HEK293 (cell line): ENCODE data around the gene DCAKD.

Experiments used
- BCL11A ChIP-seq: fragments of 450-650 bp; formaldehyde crosslinking; IDR thresholded peaks from 2 replicates; pipeline ENCODE4 v1.5.1; 2016; ENCODE audit warnings: low read depth, missing biosample characterization, missing genetic modification characterization
- BCL11B ChIP-seq: fragments of 450-650 bp; formaldehyde crosslinking; IDR thresholded peaks from 2 replicates; pipeline ENCODE4 v1.5.1; 2016; ENCODE audit warnings: low read depth, missing biosample characterization, missing genetic modification characterization
- GLIS2 ChIP-seq: fragments of 450-650 bp; formaldehyde crosslinking; IDR thresholded peaks from 2 replicates; pipeline ENCODE4 v1.5.1; 2016; ENCODE audit warnings: missing biosample characterization, missing genetic modification characterization
- MEIS1 ChIP-seq: sonication (generic); formaldehyde crosslinking; IDR thresholded peaks from 2 replicates; pipeline ENCODE4 v1.8.1; 2022; ENCODE audit warnings: missing genetic modification reagents, mild to moderate bottlenecking, borderline replicate concordance
- OVOL3 ChIP-seq: fragments of 450-650 bp; formaldehyde crosslinking; IDR thresholded peaks from 2 replicates; pipeline ENCODE4 v1.5.1; 2016; ENCODE audit warnings: missing biosample characterization, missing genetic modification characterization
- REPIN1 ChIP-seq: fragments of 450-650 bp; formaldehyde crosslinking; IDR thresholded peaks from 2 replicates; pipeline ENCODE4 v1.5.1; 2017; ENCODE audit warnings: missing biosample characterization, missing genetic modification characterization, low read depth
- SP3 ChIP-seq: fragments of 450-650 bp; formaldehyde crosslinking; IDR thresholded peaks from 2 replicates; pipeline ENCODE4 v1.5.1; 2016; ENCODE audit warnings: missing biosample characterization, missing genetic modification characterization
- TRIM28 ChIP-seq: IDR thresholded peaks from 2 replicates; pipeline ENCODE4 v1.6.1; 2011; ENCODE audit warnings: low read length, control low read depth, borderline replicate concordance
- YY1 ChIP-seq: fragments of 450-650 bp; formaldehyde crosslinking; IDR thresholded peaks from 2 replicates; pipeline ENCODE4 v1.5.1; 2018; ENCODE audit warnings: missing biosample characterization, missing genetic modification characterization
- ZBTB48 ChIP-seq: fragments of 450-650 bp; formaldehyde crosslinking; IDR thresholded peaks from 2 replicates; pipeline ENCODE4 v1.5.1; 2016; ENCODE audit warnings: missing biosample characterization, missing genetic modification characterization
- ZEB2 ChIP-seq: fragments of 450-650 bp; formaldehyde crosslinking; IDR thresholded peaks from 2 replicates; pipeline ENCODE4 v1.5.1; 2016; ENCODE audit warnings: missing biosample characterization, missing genetic modification characterization
- ZNF114 ChIP-seq: fragments of 450-650 bp; formaldehyde crosslinking; IDR thresholded peaks from 2 replicates; pipeline ENCODE4 v1.5.0; 2017; ENCODE audit warnings: missing biosample characterization, missing genetic modification characterization
- ZNF202 ChIP-seq: fragments of 450-650 bp; formaldehyde crosslinking; IDR thresholded peaks from 2 replicates; pipeline ENCODE4 v1.5.1; 2016; ENCODE audit warnings: missing biosample characterization, missing genetic modification characterization, borderline replicate concordance
- ZNF274 ChIP-seq, 2 experiments: fragments of 200-500 bp in 1 of 2; fragments of 450-650 bp in 1 of 2; sonication (Bioruptor generic) in 1 of 2; formaldehyde crosslinking in 1 of 2; IDR thresholded peaks; 2 replicates each; pipeline versions ENCODE4 v1.5.1 to v1.6.1; 2014 to 2016; ENCODE audit warnings: borderline replicate concordance in 1 of 2, inconsistent platforms in 1 of 2, low read length in 1 of 2, missing biosample characterization in 1 of 2, missing genetic modification characterization in 1 of 2
- ZNF366 ChIP-seq: fragments of 450-650 bp; formaldehyde crosslinking; conservative IDR thresholded peaks from 2 replicates; pipeline ENCODE4 v1.5.1; 2016; ENCODE audit warnings: missing biosample characterization, missing genetic modification characterization
- ZNF394 ChIP-seq: fragments of 450-650 bp; formaldehyde crosslinking; IDR thresholded peaks from 2 replicates; pipeline ENCODE4 v1.5.1; 2016; ENCODE audit warnings: missing biosample characterization, missing genetic modification characterization, mild to moderate bottlenecking, moderate library complexity, borderline replicate concordance
- ZNF416 ChIP-seq: fragments of 450-650 bp; formaldehyde crosslinking; IDR thresholded peaks from 2 replicates; pipeline ENCODE4 v1.5.1; 2016; ENCODE audit warnings: missing biosample characterization, missing genetic modification characterization
- ZNF514 ChIP-seq: fragments of 450-650 bp; formaldehyde crosslinking; IDR thresholded peaks from 2 replicates; pipeline ENCODE4 v1.5.1; 2016; ENCODE audit warnings: missing biosample characterization, missing genetic modification characterization
- ZNF596 ChIP-seq: fragments of 450-650 bp; IDR thresholded peaks from 2 replicates; pipeline ENCODE4 v1.5.0; 2018; ENCODE audit warnings: missing biosample characterization, mild to moderate bottlenecking, missing genetic modification characterization, moderate library complexity
- ZNF623 ChIP-seq: fragments of 450-650 bp; formaldehyde crosslinking; IDR thresholded peaks from 2 replicates; pipeline ENCODE4 v1.5.1; 2016; ENCODE audit warnings: missing biosample characterization, missing genetic modification characterization
- ZNF629 ChIP-seq: fragments of 450-650 bp; formaldehyde crosslinking; IDR thresholded peaks from 2 replicates; pipeline ENCODE4 v1.5.1; 2017; ENCODE audit warnings: missing biosample characterization, missing genetic modification characterization
- ZNF670 ChIP-seq: fragments of 450-650 bp; formaldehyde crosslinking; IDR thresholded peaks from 2 replicates; pipeline ENCODE4 v1.5.1; 2016; ENCODE audit warnings: missing biosample characterization, missing genetic modification characterization, low read depth
- ZNF677 ChIP-seq: fragments of 450-650 bp; IDR thresholded peaks from 2 replicates; pipeline ENCODE4 v1.5.0; 2018; ENCODE audit warnings: missing biosample characterization, mild to moderate bottlenecking, missing genetic modification characterization, moderate library complexity
- ZNF792 ChIP-seq: fragments of 450-650 bp; formaldehyde crosslinking; IDR thresholded peaks from 2 replicates; pipeline ENCODE4 v1.5.1; 2016; ENCODE audit warnings: missing biosample characterization, missing genetic modification characterization
- TF ChIP-seq, protein P1 (sequence below): fragments of 450-650 bp; formaldehyde crosslinking; IDR thresholded peaks from 2 replicates; pipeline ENCODE4 v1.5.1; 2016; ENCODE audit warnings: missing biosample characterization, missing genetic modification characterization, borderline replicate concordance
- TF ChIP-seq, protein P2 (sequence below): fragments of 450-650 bp; formaldehyde crosslinking; IDR thresholded peaks from 2 replicates; pipeline ENCODE4 v1.5.1; 2016; ENCODE audit warnings: missing biosample characterization, missing genetic modification characterization
- TF ChIP-seq, protein P3 (sequence below): fragments of 450-650 bp; formaldehyde crosslinking; IDR thresholded peaks from 2 replicates; pipeline ENCODE4 v1.5.1; 2016; ENCODE audit warnings: missing biosample characterization, missing genetic modification characterization
- TF ChIP-seq, protein P4 (sequence below): fragments of 450-650 bp; formaldehyde crosslinking; IDR thresholded peaks from 2 replicates; pipeline ENCODE4 v1.5.1; 2016; ENCODE audit warnings: missing biosample characterization, missing genetic modification characterization

Gene DCAKD

DNA sequence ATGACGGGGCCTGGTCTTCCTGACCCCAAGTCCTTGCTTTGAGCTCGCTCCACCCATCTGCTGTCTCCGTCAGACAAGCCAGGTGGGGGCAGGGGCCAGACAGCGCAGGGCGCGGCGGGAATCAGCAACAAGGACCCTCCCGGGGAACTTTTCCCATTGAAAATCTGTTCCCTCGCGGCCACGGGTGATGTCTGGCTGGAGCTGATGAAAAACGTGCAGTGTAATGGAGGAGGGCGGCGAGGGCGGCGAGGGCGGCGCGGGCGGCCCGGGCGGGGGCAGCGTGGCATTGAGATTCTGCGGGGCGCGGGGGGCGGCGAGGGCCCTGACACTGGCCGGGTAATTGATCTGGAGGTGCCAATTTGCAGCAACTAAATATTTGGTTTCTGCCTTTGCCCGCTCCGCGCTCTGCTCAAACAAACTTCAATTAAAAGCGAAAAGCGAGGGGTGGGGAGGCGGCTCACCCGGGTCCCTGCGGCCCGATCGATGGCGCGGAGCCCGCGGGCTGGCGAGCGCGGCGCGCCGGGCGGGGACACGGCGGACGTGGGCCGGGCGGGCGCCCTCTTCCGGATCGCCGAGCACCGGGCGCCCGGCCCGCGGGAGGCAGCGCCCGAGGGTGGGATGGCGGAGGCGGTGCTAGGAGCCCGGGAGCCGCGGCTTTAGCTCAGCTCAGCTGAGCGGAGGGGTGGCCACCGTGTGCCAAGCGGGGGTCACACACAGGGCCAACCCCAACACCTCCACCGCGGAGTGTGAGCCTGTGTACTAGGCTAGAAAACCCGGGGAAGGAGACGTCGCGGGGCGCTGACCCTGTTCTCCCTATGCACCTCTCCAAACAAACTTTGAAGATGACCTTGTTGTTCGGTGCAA, 32.4 kb downstream of the DCAKD start (continued):
- TF ChIP-seq, protein P1, sequence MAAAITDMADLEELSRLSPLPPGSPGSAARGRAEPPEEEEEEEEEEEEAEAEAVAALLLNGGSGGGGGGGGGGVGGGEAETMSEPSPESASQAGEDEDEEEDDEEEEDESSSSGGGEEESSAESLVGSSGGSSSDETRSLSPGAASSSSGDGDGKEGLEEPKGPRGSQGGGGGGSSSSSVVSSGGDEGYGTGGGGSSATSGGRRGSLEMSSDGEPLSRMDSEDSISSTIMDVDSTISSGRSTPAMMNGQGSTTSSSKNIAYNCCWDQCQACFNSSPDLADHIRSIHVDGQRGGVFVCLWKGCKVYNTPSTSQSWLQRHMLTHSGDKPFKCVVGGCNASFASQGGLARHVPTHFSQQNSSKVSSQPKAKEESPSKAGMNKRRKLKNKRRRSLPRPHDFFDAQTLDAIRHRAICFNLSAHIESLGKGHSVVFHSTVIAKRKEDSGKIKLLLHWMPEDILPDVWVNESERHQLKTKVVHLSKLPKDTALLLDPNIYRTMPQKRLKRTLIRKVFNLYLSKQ (tag by site-specific recombination): no peak
- 0 out of 2 replicates have a peak, but pooled peaks have one; percentile 11 for TF ChIP-seq ZNF596
- 0 out of 2 replicates have a peak, but pooled peaks have one; percentile 45 for TF ChIP-seq YY1
- no peak for TF ChIP-seq ZNF202 (tag by site-specific recombination)
- no peak for TF ChIP-seq TRIM28
- no peak for TF ChIP-seq ZNF792 (tag by site-specific recombination)
- TF ChIP-seq ZNF677 (tag by site-specific recombination): no peak
- TF ChIP-seq GLIS2 (tag by site-specific recombination): peak; percentile 73
- no peak for TF ChIP-seq ZNF366 (tag by site-specific recombination)
- TF ChIP-seq ZNF623 (tag by site-specific recombination): no peak
- TF ChIP-seq SP3 (tag by site-specific recombination): no peak
- TF ChIP-seq, protein P2, sequence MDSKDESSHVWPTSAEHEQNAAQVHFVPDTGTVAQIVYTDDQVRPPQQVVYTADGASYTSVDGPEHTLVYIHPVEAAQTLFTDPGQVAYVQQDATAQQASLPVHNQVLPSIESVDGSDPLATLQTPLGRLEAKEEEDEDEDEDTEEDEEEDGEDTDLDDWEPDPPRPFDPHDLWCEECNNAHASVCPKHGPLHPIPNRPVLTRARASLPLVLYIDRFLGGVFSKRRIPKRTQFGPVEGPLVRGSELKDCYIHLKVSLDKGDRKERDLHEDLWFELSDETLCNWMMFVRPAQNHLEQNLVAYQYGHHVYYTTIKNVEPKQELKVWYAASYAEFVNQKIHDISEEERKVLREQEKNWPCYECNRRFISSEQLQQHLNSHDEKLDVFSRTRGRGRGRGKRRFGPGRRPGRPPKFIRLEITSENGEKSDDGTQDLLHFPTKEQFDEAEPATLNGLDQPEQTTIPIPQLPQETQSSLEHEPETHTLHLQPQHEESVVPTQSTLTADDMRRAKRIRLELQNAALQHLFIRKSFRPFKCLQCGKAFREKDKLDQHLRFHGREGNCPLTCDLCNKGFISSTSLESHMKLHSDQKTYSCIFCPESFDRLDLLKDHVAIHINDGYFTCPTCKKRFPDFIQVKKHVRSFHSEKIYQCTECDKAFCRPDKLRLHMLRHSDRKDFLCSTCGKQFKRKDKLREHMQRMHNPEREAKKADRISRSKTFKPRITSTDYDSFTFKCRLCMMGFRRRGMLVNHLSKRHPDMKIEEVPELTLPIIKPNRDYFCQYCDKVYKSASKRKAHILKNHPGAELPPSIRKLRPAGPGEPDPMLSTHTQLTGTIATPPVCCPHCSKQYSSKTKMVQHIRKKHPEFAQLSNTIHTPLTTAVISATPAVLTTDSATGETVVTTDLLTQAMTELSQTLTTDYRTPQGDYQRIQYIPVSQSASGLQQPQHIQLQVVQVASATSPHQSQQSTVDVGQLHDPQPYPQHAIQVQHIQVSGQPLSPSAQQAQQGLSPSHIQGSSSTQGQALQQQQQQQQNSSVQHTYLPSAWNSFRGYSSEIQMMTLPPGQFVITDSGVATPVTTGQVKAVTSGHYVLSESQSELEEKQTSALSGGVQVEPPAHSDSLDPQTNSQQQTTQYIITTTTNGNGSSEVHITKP (tag by site-specific recombination): peak; percentile 8; the same call in 1 of the 2 replicates
- TF ChIP-seq BCL11B: no peak
- TF ChIP-seq ZNF274 (IDR thresholded peaks at IDR 0.05; ENCODE audit: low read length): no peak
- TF ChIP-seq ZNF274 (tag by site-specific recombination; IDR thresholded peaks at IDR 0.05; ENCODE audit: borderline replicate concordance): no peak
- no peak for TF ChIP-seq ZNF416 (tag by site-specific recombination)
- TF ChIP-seq BCL11A (tag by site-specific recombination): no peak
- TF ChIP-seq MEIS1: no peak
- TF ChIP-seq REPIN1 (tag by site-specific recombination): no peak
- no peak for TF ChIP-seq ZNF514 (tag by site-specific recombination)
- no peak for TF ChIP-seq OVOL3 (tag by site-specific recombination)
- TF ChIP-seq ZNF670 (tag by site-specific recombination): no peak
- no peak for TF ChIP-seq ZBTB48 (tag by site-specific recombination)
- TF ChIP-seq, protein P3, sequence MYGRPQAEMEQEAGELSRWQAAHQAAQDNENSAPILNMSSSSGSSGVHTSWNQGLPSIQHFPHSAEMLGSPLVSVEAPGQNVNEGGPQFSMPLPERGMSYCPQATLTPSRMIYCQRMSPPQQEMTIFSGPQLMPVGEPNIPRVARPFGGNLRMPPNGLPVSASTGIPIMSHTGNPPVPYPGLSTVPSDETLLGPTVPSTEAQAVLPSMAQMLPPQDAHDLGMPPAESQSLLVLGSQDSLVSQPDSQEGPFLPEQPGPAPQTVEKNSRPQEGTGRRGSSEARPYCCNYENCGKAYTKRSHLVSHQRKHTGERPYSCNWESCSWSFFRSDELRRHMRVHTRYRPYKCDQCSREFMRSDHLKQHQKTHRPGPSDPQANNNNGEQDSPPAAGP (tag by site-specific recombination): no peak
- TF ChIP-seq ZNF114 (tag by site-specific recombination): no peak
- TF ChIP-seq, protein P4, sequence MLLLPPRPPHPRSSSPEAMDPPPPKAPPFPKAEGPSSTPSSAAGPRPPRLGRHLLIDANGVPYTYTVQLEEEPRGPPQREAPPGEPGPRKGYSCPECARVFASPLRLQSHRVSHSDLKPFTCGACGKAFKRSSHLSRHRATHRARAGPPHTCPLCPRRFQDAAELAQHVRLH (tag by site-specific recombination): no peak
- TF ChIP-seq ZEB2 (tag by site-specific recombination): 0 out of 2 replicates have a peak, but pooled peaks have one; percentile 20
- no peak for TF ChIP-seq ZNF629 (tag by site-specific recombination)
- no peak for TF ChIP-seq ZNF394 (tag by site-specific recombination)
